ENCODE measurements around the gene CD47.

Gene CD47

DNA sequence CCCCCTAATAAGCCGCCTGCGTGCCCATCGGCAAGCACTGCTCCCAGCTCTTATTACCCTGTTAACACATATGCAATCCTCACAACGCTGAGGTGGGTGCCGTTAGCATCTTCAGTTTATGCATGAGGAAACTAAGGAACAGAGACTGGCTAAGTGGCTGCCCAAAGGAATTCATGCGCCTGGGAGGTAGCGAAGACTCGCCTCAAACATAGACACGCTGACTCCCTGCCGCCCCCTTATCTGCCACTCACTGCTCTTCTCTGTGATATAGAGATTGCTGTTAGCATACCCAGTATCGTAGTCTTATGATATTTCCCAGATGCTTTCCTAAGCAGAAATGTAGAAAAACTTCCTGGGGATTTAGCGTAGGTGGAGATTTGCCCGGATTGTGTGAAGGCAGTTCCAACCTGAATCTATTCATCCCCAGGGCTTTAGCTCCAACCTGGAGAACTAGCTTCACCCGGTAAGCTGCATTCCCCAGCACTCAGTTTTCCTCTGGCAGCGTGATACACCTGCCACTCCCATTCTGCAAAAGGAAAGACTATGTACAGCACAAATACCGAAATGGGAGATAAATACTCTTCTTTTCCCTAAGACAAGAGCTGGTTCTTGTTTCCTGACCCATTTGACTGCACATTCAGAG, 23.7 kb upstream of the CD47 start:
- DNase-seq, result no peak

DNA sequence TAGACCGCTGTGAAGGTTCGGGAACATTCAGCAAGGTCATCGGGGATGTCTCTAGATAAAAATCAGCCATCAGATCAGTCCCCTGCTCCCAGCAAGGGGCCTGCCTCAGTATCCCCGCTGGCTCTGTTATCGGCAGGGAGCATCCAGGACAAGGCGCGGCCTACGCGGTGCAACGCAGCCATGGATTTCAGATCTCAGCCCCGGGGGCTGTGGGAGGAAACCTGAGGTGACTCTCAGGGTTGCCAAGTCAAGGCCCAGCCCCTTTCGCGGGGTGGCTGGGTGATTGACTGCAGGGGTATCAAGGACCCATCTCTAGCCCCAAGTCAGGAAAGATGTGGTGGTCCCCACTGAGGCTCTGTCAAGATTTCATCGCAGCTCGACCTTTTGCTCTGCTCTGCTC, 23.1 kb upstream of the CD47 start:
- DNase-seq, result no peak

DNA sequence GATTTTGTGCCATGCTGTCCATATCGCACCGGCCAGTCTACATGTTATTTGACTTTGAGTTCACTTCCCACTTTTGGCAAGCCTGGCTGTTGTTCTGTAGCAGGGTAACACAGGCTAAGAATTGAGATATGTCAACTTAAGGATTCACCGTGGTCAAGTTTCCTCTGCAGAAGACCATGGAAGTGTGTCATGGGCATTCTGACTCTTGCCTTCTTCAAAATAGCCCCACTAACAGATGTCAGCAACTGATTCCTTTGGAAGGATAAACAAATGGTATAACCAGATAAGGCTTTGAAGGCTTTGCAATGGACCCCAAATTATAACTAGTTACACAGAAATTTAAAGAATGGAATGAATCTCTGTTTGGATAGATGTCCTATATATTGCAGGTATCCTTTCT, 20.1 kb upstream of the CD47 start:
- DNase-seq, result no peak

DNA sequence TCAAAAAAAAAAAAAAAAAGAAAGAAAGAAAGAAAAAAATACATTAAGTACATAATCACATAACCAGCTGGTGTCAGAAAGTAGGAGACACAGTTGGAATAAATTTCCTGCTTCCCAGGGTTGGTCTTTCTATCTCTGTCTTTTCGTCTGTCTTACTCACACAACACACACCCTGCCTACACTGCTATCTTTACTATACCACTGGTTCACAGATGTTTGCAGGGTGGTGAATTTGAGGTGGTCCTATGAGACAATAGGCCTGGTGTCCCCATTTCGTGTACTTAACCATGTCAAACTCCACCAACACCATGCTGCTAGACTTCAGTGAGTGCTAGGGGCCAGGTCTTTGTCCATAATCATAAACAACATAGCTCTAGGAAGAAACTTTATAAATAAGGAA, 17.6 kb upstream of the CD47 start:
- DNase-seq, result no peak

DNA sequence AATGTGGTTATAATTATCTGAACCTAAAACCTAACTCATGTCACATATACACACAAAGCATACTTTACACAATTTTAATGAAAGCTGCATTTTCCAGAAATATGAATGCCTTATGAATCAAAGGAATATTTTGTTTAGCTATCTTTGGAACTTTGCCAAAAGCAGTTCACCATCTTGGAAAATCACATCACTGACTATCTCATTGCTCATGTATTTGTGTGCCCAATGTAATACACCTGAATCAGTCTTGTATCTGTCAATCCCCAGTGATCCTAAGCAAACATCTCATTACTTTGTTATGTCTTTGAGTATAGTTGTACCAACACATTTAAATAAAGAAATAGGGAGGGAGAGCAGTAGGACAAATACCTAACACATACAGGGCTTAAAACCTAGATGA, 15.6 kb upstream of the CD47 start:
- no peak for DNase-seq

DNA sequence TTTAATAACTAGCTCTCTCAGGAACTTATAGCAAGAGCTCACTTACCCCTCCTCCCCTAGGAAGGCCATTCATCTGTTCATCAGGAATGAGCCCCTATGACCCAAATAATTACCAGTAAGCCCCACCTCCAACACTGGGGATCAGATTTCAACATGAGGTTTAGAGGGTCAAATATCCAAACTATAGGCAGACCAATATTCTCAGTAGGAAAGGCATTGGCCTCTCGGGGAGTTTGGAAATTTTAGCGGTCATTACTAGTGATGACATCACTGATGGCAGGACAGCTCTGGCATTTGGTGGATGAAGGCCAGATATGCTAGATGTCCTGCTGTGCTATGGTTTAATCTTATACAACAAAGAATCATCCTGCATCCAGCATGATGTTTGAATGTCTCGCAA, 15.2 kb upstream of the CD47 start:
- DNase-seq, result no peak

DNA sequence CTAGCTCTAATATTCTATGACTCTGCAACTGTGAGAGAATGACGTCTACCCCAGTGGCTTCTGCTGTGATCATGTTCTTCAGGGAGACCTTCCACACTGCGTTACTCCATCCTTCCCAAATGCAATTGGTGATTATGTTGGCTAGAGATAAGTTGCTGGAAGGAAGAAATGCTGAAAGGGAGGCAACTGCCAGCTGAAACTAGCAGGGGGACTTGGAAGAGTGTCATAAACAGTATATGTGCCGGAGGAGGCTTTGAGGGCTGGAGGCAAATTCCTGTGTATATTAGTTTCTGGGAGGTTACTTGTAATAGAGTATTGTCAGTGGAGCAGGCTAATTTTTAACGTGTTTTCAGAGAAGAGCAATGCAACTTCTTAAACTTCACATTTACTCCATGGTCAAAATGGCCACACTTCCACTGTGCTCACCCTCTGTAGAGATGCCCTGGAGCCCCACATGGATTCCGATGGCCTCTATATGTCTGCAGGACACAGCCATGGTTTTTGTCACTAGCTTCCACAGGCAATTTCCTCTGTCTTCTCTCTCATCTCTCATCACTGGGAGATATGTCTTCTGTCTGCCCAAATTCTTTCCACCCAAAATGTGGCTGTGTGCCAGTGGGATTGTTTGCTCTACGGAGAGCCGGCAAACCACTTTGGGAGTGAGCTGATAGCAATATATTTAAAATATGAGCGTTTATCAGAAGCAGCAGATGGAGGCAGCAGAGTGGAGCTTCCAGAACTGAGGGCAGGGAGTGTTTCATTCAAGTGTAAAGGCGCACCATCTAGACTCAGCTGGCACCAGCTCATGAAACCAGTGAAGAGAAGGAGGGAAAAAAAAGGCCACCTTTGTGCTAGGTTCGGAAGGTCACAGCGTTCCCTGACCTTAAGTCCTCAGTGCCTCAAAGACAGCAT, 13.3 kb upstream of the CD47 start:
- DNase-seq, result no peak

DNA sequence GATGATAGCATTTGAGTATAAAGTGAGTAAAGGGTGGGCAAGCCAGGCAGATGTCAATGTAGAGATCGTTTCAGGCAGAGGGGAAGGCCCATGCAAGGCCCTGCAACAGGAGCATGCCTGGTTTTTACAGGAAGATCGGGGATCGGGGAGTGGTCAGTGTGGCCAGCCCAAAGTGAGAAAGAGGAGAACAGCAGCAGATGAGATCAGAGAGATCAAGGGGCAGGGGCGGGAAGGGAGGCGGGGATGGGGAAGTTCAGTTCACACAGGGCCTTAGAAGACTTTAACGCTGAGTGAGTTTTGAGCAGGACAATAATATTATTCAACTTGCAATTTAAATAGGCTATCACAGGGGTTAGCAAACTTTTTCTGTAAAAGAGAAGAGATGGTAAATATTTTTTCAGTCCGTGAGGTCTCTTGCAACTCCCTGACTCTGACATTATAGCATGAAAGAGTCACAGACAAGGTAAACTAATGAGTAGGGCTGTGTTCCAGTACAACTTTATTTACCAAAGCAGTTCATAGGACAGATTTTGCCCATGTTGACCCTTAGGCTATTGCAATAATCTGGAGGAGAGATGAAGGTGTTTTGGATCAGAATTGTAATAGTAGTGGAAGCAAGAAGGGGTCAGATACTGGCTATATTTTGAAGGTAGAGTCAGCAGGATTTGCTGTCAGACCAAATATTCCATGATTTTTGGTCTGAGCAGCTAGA, 12.4 kb upstream of the CD47 start:
- DNase-seq, result no peak

DNA sequence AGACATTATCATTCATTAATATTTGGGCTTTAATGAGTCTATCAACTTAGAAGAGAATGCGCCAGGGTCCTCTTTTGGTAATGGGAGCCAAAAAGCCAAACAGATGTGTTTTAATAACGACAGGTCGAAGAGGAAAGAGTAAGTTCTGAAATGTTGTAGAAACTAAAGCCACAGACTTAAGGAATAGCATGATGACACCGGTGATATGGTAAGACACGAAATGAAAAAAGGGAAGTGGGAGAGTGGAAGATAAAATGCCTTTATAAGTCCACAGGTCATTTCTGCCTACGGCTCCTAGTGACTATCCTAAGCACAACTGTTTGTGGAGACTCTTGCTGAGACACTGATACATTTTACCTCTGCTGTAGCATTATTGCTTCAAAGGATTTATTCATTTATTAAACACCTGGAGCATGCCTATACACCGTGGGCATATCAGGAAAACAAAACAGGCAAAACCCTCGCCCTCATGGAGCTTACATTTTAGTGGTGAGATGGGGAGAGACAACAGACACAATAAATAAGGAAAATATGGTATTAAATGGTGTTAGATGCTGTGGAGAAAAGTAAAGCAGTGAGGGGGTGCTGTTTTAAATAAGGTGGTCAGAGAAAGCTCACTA, 11.7 kb upstream of the CD47 start:
- no peak for DNase-seq

DNA sequence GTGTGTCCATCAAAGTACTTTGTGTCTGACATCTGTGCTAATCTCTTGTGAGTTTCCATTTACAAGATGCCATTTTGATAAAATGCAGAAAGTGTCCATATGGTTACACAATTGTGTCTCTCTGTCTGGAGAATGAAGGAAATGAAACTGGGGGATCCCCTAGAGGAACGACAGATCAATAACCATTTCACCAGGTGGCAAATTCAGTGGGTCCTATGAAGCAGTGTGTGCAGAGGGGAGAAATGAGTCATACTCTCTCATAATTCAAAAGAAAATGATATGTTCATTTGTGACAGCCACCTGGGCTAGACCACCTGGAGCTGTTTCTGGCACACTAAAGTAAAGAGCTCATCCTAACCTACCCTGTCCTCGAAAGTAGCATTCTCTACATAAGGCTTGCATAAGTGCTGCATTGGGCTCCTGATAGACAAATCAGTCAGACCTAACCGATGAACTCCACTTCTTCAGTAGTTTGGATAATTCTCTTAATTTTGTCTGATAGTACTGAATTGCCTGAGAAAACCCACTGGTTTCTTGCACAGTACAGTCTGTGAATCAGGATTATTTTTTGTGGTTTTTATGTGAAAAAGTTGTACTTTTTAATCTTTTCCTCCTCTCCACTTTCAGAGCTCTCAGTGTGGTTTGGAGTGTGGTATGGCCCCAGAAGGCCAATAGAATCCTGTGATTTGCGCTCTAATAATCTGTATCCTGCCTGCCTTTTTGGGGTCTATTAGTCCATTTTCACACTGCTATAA, 10.3 kb upstream of the CD47 start:
- DNase-seq, result peak; percentile 63

DNA sequence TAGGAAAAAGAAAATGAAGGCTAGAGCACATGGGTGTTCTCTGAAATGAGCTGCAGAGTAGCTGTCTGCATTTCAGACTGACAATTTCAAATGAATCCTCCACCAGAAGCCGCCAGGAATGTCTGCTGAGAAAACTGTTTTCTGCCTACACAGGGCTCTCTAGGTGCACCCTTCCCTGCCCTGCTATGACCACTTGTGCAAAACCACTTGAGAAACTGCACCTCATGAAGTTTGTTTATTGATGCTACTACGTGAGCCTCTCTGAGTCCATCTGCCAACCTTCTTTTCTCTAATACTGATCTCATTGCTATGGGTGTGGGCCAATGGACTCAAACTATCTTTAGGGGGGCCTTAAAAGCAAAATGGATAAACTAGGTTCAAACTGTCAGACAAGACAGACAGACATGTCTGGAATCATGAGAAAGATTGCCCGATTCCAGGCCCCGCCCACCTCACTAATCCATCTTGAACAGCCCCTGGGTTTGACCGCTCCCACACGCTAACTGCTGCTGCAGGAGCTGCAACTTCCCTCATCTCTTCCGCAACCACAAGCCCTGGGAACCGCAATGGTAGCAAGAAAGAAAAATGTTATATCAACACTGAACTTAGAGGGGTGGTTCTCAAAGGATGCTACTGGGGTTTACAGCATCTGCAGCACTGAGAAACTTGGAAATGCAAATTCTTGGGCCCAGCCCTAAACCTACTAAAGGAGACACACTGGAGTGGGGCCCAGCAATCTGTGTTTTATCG, 9.0 kb upstream of the CD47 start:
- no peak for DNase-seq

DNA sequence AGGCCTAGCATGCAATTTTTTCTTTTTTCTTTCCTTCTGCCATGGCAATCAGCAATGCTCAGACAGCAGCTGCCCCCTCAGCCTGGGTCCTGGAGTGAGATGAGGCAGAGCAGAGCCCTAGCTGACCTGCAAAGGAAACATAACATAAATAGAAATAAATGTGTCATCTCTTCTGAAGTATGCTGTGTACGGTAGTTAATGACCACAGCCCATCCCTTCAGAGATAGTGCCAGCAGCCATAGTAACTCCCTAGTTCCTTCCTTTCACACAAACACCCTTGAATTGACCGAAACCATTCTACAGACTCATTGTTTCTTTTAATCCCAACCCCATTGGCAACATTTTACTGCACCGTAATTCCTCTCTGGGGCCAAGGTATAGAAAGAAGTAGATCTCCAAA, 8.4 kb upstream of the CD47 start:
- DNase-seq, result no peak

DNA sequence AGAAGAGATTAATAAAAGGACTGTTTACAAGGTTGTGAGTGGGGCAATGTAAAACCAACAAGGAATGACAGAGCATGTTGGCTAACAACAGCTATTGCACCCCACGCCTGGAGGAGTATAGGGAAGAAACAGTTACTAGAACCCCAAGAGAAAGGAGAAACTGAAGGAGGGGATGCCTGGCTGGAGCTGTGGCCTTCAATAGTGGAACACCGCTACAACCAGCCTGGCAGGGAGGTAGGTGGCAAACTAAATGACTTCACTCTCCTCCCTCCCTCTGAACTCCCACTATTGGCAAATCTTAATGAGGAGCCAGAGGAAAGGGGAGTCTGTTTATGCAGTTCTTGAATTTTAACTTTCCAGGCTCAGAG, 7.2 kb upstream of the CD47 start:
- DNase-seq, result no peak

DNA sequence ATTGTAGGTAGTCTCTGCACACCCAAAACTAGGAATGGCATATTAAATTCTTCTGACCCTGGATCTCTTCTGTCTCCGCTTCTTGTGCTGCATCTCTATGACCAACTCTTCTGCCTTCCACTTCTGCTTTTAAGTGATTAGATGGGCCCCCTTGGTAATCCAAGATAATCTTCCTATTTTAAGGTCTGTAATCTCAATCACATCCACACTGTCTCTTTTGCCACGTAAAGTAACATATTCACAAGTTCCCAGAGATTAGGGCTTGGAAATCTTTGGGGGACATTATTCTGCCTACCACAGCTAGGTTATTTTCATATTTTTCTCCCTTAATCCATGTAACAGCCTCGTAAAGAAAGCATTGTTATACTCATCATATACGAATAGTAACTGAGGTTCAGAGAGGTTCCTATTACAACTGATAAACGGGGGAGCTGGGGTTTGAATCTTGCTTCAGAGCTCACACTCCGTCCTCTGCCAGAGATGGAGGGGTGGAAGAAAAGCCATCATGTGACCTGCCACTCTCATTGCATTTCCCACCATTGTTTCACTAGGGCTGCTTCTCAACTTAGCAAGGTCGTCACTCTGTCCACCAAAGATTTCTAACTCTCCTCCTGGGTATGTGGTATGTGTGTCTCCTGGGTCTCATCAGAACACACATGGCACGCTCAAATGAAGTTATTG, 6.6 kb upstream of the CD47 start:
- DNase-seq, result no peak

DNA sequence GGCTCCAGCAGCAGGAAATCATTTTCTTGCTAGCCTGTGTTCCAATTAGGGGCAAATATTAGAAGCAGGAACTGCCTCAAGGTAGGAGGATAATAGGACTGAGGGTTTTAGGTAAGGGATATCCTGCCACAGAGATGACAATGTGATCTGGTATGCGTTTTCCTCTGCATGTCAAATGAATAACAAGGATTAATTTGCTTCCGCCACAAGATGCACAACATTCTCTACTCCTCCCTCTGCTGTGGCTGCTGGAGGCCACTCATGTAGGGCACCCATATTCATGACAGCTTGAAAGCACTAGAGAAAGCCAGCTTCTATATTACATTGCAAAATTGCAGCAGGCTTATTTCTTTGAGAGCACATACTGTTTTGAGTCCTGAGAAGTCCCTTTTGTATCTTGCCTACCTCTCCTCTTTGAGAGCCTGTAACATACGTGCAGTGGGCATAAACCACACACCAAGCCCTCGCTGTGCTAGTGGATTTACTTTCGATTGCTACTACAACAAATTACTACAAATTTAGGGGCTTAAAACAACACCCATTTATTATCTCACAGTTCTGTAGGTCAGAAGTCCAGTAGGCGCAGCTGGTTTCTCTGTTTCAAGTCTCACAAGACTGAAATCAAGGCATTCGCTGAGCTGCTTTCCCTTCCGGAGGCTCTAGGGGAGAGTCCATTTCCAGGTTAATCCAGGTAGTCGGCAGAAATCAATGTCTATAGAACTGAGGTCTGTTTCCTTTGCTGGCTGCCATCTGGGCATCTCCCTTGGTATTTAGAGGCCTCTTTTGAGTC, 5.9 kb upstream of the CD47 start:
- DNase-seq, result no peak

DNA sequence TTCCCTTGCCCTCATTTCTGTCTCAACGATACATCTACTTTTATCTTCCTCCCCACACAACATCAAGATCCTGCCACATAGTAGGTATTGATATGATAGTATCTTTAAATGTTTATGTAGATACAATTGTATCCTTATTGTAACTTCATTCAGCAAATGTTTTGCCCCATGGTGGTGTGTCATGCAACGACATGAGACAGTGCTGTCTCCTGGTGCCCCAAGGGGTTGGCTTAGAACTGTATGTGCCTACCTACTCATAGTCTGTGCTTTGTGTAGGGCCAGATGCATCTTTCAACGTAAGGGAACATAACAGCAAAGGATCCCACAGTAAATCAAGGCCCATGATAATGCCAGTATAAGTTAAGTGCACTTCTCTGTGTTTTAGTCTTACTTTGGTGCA, 2.8 kb upstream of the CD47 start:
- peak; percentile 69 for DNase-seq

DNA sequence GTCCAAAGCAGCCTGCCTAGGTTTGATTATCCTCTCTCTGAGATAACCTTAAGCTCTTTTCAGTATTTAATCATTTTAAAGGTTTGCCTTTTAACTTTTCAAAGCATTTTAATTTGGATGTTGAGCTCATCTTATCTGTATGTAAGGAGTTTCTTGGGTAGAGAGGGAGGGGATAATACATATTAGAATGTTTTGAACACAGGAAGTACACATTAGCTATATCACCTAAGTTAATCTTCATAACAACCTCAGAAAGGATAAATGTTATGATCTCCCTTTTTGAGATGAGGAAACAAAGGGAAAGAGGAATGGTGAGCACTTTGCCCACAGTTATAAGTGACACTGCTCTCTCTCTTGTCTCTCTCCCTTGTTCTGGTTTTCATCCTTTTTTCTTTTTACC, 2.2 kb upstream of the CD47 start:
- no peak for DNase-seq

DNA sequence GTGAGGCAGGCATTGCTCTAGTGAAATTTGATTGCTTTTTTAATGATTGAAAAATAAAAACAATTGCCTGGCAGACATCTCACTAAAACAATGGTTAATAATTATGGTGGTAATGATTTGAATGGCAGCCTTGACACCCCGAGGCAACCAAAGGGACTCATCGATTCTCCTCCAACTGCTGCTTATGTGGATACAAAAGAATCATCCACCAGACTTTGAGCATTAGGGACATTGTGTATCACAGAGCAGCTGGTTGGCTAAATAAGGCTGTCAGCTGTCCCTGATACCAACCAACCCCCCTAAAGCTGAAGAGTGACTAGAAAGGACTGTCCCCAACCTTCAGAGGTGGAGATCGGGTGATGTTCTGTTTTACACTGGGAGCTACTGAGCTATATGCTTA, 1.7 kb upstream of the CD47 start:
- no peak for DNase-seq

DNA sequence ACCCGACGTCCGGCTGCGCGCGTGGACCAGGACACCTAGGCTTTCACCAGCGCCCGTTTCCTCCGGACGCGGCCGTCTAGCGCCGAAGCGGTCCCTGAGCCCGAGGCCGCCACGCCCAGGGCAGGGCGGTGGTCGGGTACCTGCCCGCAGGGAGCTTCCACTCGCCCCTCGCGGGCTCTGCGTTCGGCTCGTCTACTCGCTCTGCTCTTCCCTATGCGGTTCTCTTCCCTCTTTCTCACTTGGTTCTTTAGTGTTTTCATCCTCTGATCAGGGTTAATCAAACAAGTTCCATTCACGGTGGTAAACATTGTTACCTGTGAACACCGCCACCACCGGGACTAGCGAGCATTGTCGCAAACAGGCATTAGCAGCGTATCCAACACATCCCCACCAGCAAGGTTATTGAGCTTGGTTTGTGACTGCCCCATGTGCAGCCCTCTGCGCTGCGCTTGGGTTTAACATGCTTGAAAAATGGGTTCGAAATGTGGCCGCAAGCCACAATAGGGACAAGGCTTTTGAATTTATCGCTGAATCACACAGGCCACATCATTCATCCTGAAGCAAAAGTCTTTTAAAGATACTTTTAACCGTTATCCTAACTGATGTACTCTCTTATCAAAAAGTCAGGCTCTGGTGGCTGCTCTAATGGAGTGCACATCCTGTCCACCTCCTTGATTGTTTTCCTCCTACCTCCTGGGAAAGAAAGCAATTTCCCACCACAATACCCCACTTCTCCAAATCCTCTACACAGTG, 843 bp upstream of the CD47 start:
- DNase-seq, result peak; percentile 75
